Measurements from ENCODE around the gene ARHGEF3.

ARHGEF3 gene

GRCh38 chr3:56823421-56823926 is 21.7 kb upstream of the ARHGEF3 start:
- no peak for DNase-seq (ENCODE audit: low read depth)

GRCh38 chr3:56822501-56822900 is 20.8 kb upstream of the ARHGEF3 start:
- no peak for DNase-seq (ENCODE audit: low read depth)

- no peak for DNase-seq (ENCODE audit: low read depth)
Measured at GRCh38 chr3:56819016-56819809, 17.5 kb upstream of the ARHGEF3 start.

GRCh38 chr3:56818156-56818985 is 16.6 kb upstream of the ARHGEF3 start:
- no peak for DNase-seq (ENCODE audit: low read depth)

GRCh38 chr3:56817646-56818045 is 15.9 kb upstream of the ARHGEF3 start:
- DNase-seq (ENCODE audit: low read depth) = no peak

GRCh38 chr3:56816061-56816460 is 14.3 kb upstream of the ARHGEF3 start:
- no peak for DNase-seq (ENCODE audit: low read depth)

GRCh38 chr3:56815589-56815988 is 13.8 kb upstream of the ARHGEF3 start:
- DNase-seq (ENCODE audit: low read depth) = no peak

- no peak for DNase-seq (ENCODE audit: low read depth)
Measured at GRCh38 chr3:56813653-56813960, 11.9 kb upstream of the ARHGEF3 start.

- peak; percentile 53 for DNase-seq (ENCODE audit: low read depth)
Measured at GRCh38 chr3:56812754-56813652, 11.3 kb upstream of the ARHGEF3 start.

GRCh38 chr3:56811546-56812202 is 9.9 kb upstream of the ARHGEF3 start:
- DNase-seq (ENCODE audit: low read depth) = no peak

GRCh38 chr3:56810577-56811545 is 9.1 kb upstream of the ARHGEF3 start:
- DNase-seq (ENCODE audit: low read depth) = no peak

- no peak for DNase-seq (ENCODE audit: low read depth)
Measured at GRCh38 chr3:56806407-56806806, 4.7 kb upstream of the ARHGEF3 start.

GRCh38 chr3:56802790-56803189 is 1.0 kb upstream of the ARHGEF3 start:
- no peak for DNase-seq (ENCODE audit: low read depth)

GRCh38 chr3:56802378-56802745 is 613 bp upstream of the ARHGEF3 start:
- DNase-seq (ENCODE audit: low read depth) = no peak

- no peak for DNase-seq (ENCODE audit: low read depth)
Measured at GRCh38 chr3:56800832-56801661, 702 bp downstream of the ARHGEF3 start.

GRCh38 chr3:56800130-56800831 is 1.5 kb downstream of the ARHGEF3 start:
- DNase-seq (ENCODE audit: low read depth) = no peak

GRCh38 chr3:56799251-56799882 is 2.4 kb downstream of the ARHGEF3 start:
- peak; percentile 57 for DNase-seq (ENCODE audit: low read depth)

- no peak for DNase-seq (ENCODE audit: low read depth)
Measured at GRCh38 chr3:56796996-56797395, 4.8 kb downstream of the ARHGEF3 start.
